K562 (cell line): ENCODE results near the gene SCFD2. TPM values are rescaled to one million over a fixed set of nuclear protein-coding genes. Genes with fewer than 3 reads are reported as not detected.

Experiments
- ARID2 ChIP-seq: fragments of 450-650 bp; IDR thresholded peaks from 2 replicates; pipeline ENCODE4 v1.6.1; 2017; ENCODE audit warnings: antibody characterized with exemption, mild to moderate bottlenecking
- DMBX1 ChIP-seq: fragments of 250-450 bp; sonication (Bioruptor Pico); IDR thresholded peaks from 2 replicates; pipeline ENCODE4 v1.8.0; 2022; ENCODE audit warnings: inconsistent platforms, mild to moderate bottlenecking, moderate library complexity, borderline replicate concordance
- ETV5 ChIP-seq: sonication (generic); formaldehyde crosslinking; IDR thresholded peaks from 2 replicates; pipeline ENCODE4 v1.4.0; 2020; ENCODE audit warnings: low read depth, mild to moderate bottlenecking, missing genetic modification reagents
- FOSL1 ChIP-seq: fragments of 200-800 bp; sonication (Bioruptor generic); conservative IDR thresholded peaks from 2 replicates; pipeline ENCODE4 v1.6.1; 2016; ENCODE audit warnings: missing genetic modification characterization, missing compliant biosample characterization
- FOXA1 ChIP-seq: fragments of 450-650 bp; IDR thresholded peaks from 2 replicates; pipeline ENCODE4 v1.6.1; 2016; ENCODE audit warnings: mild to moderate bottlenecking, borderline replicate concordance
- FOXJ2 ChIP-seq: fragments of 200-800 bp; sonication (Bioruptor generic); IDR thresholded peaks from 2 replicates; pipeline ENCODE4 v1.6.1; 2016; ENCODE audit warnings: missing genetic modification characterization, missing compliant biosample characterization
- HDAC1 ChIP-seq, 2 experiments: fragments of 450-650 bp; IDR thresholded peaks; 2 replicates each; pipeline ENCODE4 v1.6.1; 2016 to 2017; ENCODE audit warnings: inconsistent platforms in 1 of 2, mild to moderate bottlenecking in 1 of 2, moderate library complexity in 1 of 2
- HNRNPLL ChIP-seq: fragments of 200-400 bp; formaldehyde crosslinking; IDR thresholded peaks from 2 replicates; pipeline ENCODE4 v1.6.1; 2017; ENCODE audit warnings: low read length, low read depth, mild to moderate bottlenecking; ENCODE audit not compliant: poor library complexity, severe bottlenecking
- KDM5B ChIP-seq: fragments of 200-600 bp; sonication (generic); IDR thresholded peaks from 2 replicates; pipeline ENCODE4 v1.6.1; 2012; ENCODE audit warnings: low read depth, mild to moderate bottlenecking, moderate library complexity, low read length, control low read depth, inconsistent platforms; ENCODE audit not compliant: insufficient replicate concordance
- KLF10 ChIP-seq: fragments of 250-450 bp; sonication (Bioruptor Pico); IDR thresholded peaks from 2 replicates; pipeline ENCODE4 v1.6.1; 2021; ENCODE audit warnings: matching md5 sums
- MECOM ChIP-seq: fragments of 250-450 bp; sonication (Bioruptor Pico); IDR thresholded peaks from 2 replicates; pipeline ENCODE4 v1.8.0; 2022; ENCODE audit warnings: inconsistent platforms
- NEUROD1 ChIP-seq: fragments of 150-350 bp; IDR thresholded peaks from 2 replicates; pipeline ENCODE4 v1.6.1; 2014; ENCODE audit warnings: borderline replicate concordance, low read length, low read depth; ENCODE audit not compliant: partially characterized antibody
- NFE2L1 ChIP-seq: fragments of 450-650 bp; IDR thresholded peaks from 2 replicates; pipeline ENCODE4 v1.6.1; 2016; ENCODE audit warnings: missing genetic modification characterization, low read depth, mild to moderate bottlenecking, missing compliant biosample characterization, moderate library complexity, borderline replicate concordance
- ZFP1 ChIP-seq: fragments of 450-650 bp; formaldehyde crosslinking; IDR thresholded peaks from 2 replicates; pipeline ENCODE4 v1.4.0; 2020; ENCODE audit warnings: mild to moderate bottlenecking, mixed read lengths
- ZNF12 ChIP-seq: sonication (generic); formaldehyde crosslinking; IDR thresholded peaks from 2 replicates; pipeline ENCODE4 v1.4.0; 2020; ENCODE audit warnings: mild to moderate bottlenecking, missing genetic modification reagents
- ZNF140 ChIP-seq: fragments of 250-450 bp; sonication (Bioruptor Pico); IDR thresholded peaks from 2 replicates; pipeline ENCODE4 v1.8.0; 2021; ENCODE audit warnings: moderate library complexity, mild to moderate bottlenecking, inconsistent platforms
- ZNF57 ChIP-seq: fragments of 450-650 bp; formaldehyde crosslinking; IDR thresholded peaks from 2 replicates; pipeline ENCODE4 v1.4.0; 2020; ENCODE audit warnings: mild to moderate bottlenecking, moderate library complexity
- polyA plus RNA-seq, 8 experiments: library from polyadenylated mRNA; depleted of rRNA in 4 of 8; stranded (reverse) in 5 of 8; unstranded in 3 of 8; fragments of >200 nt; fragmentation: Nextera tagmentation in 2 of 8; fragmentation: Illumina TruSeq in 1 of 8; extraction: Ambion mirVana in 2 of 8; extraction: Trizol in 1 of 8; gene quantifications; 2 replicates each; pipeline versions ENCODE4 v1.2.1 to v1.2.3, GENCODE V29; 2011 to 2014; ENCODE audit warnings: inconsistent platforms in 1 of 8, missing spikeins in 1 of 8
- total RNA-seq, 7 experiments: library from RNA; depleted of rRNA in 6 of 7; stranded (reverse); fragments of >200 nt in 6 of 7; fragmentation: Illumina TruSeq in 2 of 7; extraction: Trizol in 2 of 7; gene quantifications; 2 replicates each; pipeline versions ENCODE4 v1.2.1 to v1.2.3, GENCODE V29; 2011 to 2021; ENCODE audit warnings: low replicate concordance in 1 of 7
- TF ChIP-seq, protein P1 (sequence below): fragments of 150-350 bp; conservative IDR thresholded peaks from 2 replicates; pipeline ENCODE4 v1.6.1; 2014; ENCODE audit warnings: low read length
- TF ChIP-seq, protein P2 (sequence below): fragments of 250-450 bp; sonication (Bioruptor Pico); IDR thresholded peaks from 2 replicates; pipeline ENCODE4 v1.8.0; 2021; ENCODE audit warnings: moderate library complexity, mild to moderate bottlenecking, inconsistent platforms
- TF ChIP-seq, protein P3 (sequence below): fragments of 450-650 bp; IDR thresholded peaks from 2 replicates; pipeline ENCODE4 v1.6.1; 2017; ENCODE audit warnings: antibody characterized with exemption, mild to moderate bottlenecking

SCFD2 gene
- total and polyA plus RNA-seq, 9 of the 15 experiments (the other 6 are each of a cell fraction or from before 2014, with no cell fraction given), result 5.7 to 30.3 (median 22.8) TPM

DNA sequence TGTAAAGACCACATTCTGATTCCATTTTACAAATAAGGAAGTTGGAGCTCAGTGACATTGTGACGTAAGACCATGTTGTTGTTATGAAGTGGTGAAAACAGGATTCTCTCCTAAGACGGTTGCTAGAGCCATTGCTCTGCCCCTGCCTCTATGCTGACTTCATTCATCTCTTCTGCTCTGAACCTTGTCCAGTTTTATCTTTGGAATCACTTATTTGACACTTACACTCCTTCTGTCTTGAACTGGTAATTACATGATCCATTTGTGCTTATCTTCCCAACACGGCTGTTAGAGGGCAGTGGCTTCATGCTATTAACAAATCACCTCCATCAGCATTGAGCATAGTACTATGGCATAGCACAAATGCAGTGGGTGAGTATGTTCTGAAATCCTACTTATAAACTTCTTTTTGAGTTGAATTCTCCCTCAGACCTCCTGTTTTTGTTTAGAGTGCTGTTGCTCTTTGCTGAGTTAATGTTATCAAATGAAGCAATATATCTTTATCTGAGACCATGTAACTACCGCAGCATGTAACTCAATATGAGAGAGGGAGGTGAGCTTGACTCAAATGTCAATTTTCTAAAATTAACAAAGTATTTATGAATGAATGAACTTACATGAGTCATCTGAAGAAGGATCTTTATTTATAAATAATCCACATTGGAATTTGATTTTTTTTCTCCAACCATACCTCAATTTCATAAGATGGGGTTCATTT lies 326.0 kb downstream of the SCFD2 start (continued):
- TF ChIP-seq FOXA1 (no peak), HDAC1 (IDR thresholded peaks at IDR 0.05) (peak in 1 of 2 experiments; percentile 42; a peak in 1 of 4 replicates), ZNF57 (no peak), ZNF12 (CRISPR knock-in tag) (no peak), ZNF140 (CRISPR knock-in tag) (no peak), MECOM (no peak), FOSL1 (tag) (no peak), KDM5B (no peak), FOXJ2 (tag) (0 out of 2 replicates have a peak, but pooled peaks have one; percentile 59), KLF10 (CRISPR knock-in tag) (no peak), NFE2L1 (no peak), ZFP1 (CRISPR knock-in tag) (no peak), ARID2 (no peak), HNRNPLL (no peak), DMBX1 (CRISPR knock-in tag) (no peak), NEUROD1 (no peak), ETV5 (no peak)
- TF ChIP-seq, protein P1, sequence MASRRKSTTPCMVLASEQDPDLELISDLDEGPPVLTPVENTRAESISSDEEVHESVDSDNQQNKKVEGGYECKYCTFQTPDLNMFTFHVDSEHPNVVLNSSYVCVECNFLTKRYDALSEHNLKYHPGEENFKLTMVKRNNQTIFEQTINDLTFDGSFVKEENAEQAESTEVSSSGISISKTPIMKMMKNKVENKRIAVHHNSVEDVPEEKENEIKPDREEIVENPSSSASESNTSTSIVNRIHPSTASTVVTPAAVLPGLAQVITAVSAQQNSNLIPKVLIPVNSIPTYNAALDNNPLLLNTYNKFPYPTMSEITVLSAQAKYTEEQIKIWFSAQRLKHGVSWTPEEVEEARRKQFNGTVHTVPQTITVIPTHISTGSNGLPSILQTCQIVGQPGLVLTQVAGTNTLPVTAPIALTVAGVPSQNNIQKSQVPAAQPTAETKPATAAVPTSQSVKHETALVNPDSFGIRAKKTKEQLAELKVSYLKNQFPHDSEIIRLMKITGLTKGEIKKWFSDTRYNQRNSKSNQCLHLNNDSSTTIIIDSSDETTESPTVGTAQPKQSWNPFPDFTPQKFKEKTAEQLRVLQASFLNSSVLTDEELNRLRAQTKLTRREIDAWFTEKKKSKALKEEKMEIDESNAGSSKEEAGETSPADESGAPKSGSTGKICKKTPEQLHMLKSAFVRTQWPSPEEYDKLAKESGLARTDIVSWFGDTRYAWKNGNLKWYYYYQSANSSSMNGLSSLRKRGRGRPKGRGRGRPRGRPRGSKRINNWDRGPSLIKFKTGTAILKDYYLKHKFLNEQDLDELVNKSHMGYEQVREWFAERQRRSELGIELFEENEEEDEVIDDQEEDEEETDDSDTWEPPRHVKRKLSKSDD, result no peak
- TF ChIP-seq, protein P2, sequence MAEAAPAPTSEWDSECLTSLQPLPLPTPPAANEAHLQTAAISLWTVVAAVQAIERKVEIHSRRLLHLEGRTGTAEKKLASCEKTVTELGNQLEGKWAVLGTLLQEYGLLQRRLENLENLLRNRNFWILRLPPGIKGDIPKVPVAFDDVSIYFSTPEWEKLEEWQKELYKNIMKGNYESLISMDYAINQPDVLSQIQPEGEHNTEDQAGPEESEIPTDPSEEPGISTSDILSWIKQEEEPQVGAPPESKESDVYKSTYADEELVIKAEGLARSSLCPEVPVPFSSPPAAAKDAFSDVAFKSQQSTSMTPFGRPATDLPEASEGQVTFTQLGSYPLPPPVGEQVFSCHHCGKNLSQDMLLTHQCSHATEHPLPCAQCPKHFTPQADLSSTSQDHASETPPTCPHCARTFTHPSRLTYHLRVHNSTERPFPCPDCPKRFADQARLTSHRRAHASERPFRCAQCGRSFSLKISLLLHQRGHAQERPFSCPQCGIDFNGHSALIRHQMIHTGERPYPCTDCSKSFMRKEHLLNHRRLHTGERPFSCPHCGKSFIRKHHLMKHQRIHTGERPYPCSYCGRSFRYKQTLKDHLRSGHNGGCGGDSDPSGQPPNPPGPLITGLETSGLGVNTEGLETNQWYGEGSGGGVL (CRISPR knock-in tag), result no peak
- TF ChIP-seq, protein P3, sequence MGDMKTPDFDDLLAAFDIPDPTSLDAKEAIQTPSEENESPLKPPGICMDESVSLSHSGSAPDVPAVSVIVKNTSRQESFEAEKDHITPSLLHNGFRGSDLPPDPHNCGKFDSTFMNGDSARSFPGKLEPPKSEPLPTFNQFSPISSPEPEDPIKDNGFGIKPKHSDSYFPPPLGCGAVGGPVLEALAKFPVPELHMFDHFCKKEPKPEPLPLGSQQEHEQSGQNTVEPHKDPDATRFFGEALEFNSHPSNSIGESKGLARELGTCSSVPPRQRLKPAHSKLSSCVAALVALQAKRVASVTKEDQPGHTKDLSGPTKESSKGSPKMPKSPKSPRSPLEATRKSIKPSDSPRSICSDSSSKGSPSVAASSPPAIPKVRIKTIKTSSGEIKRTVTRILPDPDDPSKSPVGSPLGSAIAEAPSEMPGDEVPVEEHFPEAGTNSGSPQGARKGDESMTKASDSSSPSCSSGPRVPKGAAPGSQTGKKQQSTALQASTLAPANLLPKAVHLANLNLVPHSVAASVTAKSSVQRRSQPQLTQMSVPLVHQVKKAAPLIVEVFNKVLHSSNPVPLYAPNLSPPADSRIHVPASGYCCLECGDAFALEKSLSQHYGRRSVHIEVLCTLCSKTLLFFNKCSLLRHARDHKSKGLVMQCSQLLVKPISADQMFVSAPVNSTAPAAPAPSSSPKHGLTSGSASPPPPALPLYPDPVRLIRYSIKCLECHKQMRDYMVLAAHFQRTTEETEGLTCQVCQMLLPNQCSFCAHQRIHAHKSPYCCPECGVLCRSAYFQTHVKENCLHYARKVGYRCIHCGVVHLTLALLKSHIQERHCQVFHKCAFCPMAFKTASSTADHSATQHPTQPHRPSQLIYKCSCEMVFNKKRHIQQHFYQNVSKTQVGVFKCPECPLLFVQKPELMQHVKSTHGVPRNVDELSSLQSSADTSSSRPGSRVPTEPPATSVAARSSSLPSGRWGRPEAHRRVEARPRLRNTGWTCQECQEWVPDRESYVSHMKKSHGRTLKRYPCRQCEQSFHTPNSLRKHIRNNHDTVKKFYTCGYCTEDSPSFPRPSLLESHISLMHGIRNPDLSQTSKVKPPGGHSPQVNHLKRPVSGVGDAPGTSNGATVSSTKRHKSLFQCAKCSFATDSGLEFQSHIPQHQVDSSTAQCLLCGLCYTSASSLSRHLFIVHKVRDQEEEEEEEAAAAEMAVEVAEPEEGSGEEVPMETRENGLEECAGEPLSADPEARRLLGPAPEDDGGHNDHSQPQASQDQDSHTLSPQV, result no peak
